Skeletal muscle satellite cell (primary cell): Measurements from ENCODE around the gene MEIS2.

Source experiments
- H3K27me3 ChIP-seq: 2 replicates; pipeline ENCODE4 v1.7.0; 2013; ENCODE audit warnings: low read length; ENCODE audit not compliant: control insufficient read depth, insufficient read depth
- H3K36me3 ChIP-seq: 2 replicates; pipeline ENCODE4 v1.7.0; 2013; ENCODE audit warnings: mild to moderate bottlenecking, control low read depth, low read length; ENCODE audit not compliant: insufficient read depth
- H3K4me1 ChIP-seq: 2 replicates; pipeline ENCODE4 v1.7.0; 2013; ENCODE audit warnings: low read length; ENCODE audit not compliant: control insufficient read depth, insufficient read depth
- H3K4me2 ChIP-seq: 2 replicates; pipeline ENCODE4 v1.7.0; 2013; ENCODE audit warnings: mild to moderate bottlenecking, low read length
- H3K4me3 ChIP-seq: 2 replicates; pipeline ENCODE4 v1.7.0; 2013; ENCODE audit warnings: low read length
- H3K9ac ChIP-seq: 2 replicates; pipeline ENCODE4 v1.7.0; 2013; ENCODE audit warnings: mild to moderate bottlenecking, low read depth, low read length, moderate library complexity
- H3K9me3 ChIP-seq: replicated peaks from 2 replicates; pipeline ENCODE4 v1.7.0; 2013; ENCODE audit warnings: mild to moderate bottlenecking, control low read depth, low read length

Gene MEIS2

DNA sequence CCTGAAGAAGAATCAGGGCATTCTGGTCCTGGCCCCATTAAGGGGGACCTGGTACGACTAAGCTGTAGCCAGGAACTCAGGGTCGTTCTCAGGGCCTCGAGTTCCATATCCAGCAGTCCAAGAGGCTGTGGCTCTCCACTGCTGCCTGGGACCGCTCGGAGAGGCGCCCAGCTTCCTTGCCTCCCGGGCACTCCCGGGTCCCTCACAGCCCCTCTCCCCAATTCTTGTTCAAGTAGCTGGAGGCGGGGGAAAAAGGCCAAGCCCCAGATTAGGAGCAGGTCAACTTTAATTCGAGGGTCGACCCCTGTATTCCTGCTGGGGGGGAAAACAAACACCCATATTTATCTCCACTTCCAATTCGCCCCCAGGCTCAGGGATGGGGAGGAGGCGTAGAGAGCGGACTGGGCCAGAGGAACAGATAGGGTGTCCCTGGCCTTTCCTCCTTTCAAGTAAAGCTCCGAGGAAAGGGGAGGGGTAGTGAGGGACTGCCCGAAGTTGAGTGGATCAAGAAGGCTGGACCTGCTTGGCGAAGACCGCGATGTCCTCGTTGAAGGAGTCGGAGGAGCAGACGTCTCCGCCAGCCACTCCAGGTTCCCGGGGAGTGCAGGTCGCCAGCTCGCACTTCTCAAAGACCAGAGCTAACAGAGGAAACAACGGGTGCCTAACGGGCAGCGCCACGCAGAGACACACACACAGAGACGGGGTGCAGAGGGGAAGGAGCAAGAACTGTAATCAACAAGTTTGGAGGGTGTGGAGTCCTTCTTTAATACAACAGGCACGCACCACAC is 4.4 kb downstream of the MEIS2 start:
- H3K4me1 ChIP-seq, result peaks cover 2% of the 10 kb centered on the region

DNA sequence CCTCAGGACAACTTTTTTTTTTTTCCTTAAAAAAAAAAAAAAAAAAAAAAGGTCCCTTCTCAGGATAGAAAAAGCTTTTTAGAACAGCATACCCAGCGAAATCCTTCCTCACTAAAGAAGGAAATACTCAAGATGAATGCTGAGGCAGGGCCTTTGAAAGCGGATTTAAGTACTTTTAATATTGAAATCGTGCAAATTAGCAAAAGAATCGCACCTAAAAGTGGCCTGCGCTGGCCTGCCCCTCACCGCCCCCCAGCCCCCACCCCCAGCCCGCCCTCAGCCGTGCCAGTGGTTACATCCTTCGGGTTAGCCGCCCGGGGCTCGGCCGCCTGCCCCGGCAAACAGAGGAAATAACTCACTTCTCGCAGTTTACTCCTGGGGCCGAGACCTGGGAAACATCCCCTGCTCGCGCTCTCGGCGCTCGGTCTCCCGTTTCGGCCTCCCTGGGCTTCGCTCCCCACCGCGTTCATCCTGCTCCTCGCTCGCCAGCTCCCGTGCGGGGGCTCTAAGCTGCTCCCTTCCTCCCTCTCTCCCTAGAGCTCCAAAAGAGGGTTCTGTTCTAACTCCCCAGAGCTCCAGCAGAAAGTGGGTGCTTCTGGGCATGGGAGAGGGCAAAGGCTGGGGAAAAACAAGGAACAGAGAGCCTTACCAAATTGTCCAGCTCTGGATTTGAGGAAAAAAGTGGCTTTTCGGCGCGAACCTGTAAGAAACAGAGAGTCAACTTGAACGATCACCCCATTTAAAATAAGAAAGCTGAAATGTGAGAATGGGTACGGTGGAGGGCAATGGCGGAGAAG is 5.2 kb downstream of the MEIS2 start:
- Histone ChIP-seq H3K27me3 (peaks cover 33% of the 10 kb centered on the region), H3K4me2 (peak overlapping the region; percentile 66), H3K4me3 (no peak overlapping the region), H3K9me3 (no peaks in the 10 kb centered on the region), H3K4me1 (peaks cover 2% of the 10 kb centered on the region), H3K36me3 (no peaks in the 10 kb centered on the region), H3K9ac (no peak overlapping the region)

More for the DNA sequence above, 4.4 kb downstream of the MEIS2 start:
- H3K36me3 ChIP-seq, result no peaks in the 10 kb centered on the region
- H3K27me3 ChIP-seq, result peaks cover 33% of the 10 kb centered on the region
- H3K9ac ChIP-seq, result no peak overlapping the region
- H3K4me3 ChIP-seq, result no peak overlapping the region
- H3K4me2 ChIP-seq, result peak overlapping the region; percentile 66
- no peaks in the 10 kb centered on the region for H3K9me3 ChIP-seq

DNA sequence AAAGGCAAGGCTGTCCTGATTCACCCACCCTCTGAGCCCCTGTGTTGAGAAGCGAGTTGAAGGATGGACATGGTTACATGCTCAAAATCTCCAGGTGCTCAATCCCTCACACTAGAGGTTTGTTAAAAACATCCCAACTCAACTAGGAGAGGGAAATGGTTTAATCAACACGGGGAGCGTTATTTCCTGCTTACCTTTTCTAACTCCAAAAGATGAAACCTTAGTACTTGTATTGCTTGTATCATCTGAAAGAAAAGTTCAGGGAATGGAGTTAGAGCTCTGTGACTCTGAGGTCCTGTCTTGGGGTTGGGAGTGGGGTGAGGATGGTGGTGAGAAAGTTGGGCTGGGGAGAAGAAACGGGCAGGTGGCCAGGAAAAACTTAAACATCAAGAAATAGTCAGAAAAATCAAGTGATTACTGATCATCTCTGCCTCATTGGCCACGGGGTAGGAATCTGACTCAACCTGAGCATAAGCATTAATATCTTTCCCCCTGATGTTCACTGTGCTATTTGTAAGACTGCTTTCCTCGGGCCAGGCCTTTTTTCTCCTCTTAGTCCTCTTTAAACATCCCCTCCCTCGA is 5.9 kb downstream of the MEIS2 start:
- H3K9ac ChIP-seq, result no peak overlapping the region
- peaks cover 33% of the 10 kb centered on the region for H3K27me3 ChIP-seq
- H3K4me3 ChIP-seq, result no peak overlapping the region
- H3K4me1 ChIP-seq, result peaks cover 2% of the 10 kb centered on the region
- H3K4me2 ChIP-seq, result no peak overlapping the region
- H3K36me3 ChIP-seq, result no peaks in the 10 kb centered on the region
- H3K9me3 ChIP-seq, result no peaks in the 10 kb centered on the region

DNA sequence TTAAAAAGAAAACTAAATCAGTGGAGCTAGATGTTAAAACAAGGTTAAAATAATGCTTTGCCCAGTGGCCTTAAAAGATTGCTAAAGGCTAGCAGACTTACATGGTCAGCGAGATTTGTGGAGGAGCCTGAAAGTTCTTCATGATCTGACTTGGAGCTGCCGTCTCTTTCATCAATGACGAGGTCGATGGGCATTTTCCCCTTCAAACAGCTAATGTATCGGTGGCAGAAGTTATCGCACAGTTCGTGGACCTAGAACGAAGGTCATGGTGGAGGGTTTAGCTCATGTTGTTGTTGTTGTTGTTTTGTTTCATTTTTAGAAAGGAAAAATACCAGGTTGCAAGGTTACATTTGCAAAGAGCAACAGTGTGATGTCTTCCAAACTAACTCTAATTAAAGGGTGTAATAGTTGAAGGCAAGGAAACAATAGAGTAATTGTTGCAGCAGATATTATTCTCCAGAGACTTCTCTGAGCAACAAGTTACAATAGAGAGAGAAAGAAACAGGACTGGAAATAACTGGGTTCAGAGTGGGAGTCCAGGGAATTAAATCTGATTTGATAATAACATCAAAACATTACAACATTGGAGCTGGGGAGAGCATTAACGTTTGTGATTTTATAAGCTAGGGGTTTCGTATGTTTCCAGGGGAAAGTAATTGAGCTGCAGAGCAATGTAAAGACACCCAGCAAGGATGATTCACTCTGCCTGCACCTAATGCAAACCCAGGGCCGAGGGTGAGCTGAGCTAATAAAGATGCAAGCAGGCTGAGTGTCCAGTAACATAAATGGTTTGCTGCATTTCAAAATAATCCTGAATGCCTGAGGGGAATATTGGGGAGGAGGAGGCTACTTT is 6.6 kb downstream of the MEIS2 start:
- Histone ChIP-seq H3K9ac (no peak overlapping the region), H3K27me3 (peaks cover 33% of the 10 kb centered on the region), H3K4me1 (peaks cover 2% of the 10 kb centered on the region), H3K4me3 (no peak overlapping the region), H3K36me3 (no peaks in the 10 kb centered on the region), H3K4me2 (no peak overlapping the region), H3K9me3 (no peaks in the 10 kb centered on the region)

DNA sequence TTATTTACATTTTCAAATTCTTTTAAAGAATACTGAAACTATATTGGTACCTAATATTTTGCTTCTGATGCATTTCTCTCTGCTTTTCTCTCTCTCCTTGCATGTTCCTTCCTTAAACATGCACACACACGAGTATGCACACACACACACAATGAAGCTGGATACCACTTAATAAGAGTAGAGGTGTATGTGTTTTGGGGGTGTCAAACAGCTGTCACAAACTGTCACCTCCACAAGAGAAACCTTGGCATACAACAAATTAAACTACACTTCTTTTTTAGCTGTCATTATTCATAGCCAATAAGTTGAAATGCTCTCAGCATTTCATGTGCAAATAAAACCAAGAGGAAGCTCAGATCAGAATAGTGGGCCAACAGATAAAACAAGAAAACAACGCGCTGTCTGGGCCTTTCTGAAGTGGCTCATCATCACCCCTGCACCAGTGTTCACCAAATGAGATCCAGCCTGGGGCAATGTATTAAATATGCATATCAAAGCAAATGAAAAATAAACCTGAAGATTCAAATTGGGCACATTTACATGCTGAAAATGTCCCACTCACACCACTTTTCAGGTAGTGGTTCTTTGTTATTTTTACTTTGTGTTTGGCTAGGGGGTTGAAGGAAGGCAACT is 9.7 kb downstream of the MEIS2 start:
- Histone ChIP-seq H3K4me2 (no peak overlapping the region), H3K4me3 (no peak overlapping the region), H3K9ac (no peak overlapping the region)

GRCh38 chr15:37088436-37088835 is 11.9 kb downstream of the MEIS2 start:
- H3K27me3 ChIP-seq, result peaks cover 4% of the 10 kb centered on the region
- H3K4me2 ChIP-seq, result no peak overlapping the region
- no peaks in the 10 kb centered on the region for H3K36me3 ChIP-seq
- H3K4me3 ChIP-seq, result no peak overlapping the region
- H3K9me3 ChIP-seq, result no peaks in the 10 kb centered on the region
- no peaks in the 10 kb centered on the region for H3K4me1 ChIP-seq
- no peak overlapping the region for H3K9ac ChIP-seq

More for the DNA sequence above, 9.7 kb downstream of the MEIS2 start:
- Histone ChIP-seq H3K36me3 (no peaks in the 10 kb centered on the region), H3K27me3 (peaks cover 10% of the 10 kb centered on the region), H3K4me1 (no peaks in the 10 kb centered on the region), H3K9me3 (no peaks in the 10 kb centered on the region)

DNA sequence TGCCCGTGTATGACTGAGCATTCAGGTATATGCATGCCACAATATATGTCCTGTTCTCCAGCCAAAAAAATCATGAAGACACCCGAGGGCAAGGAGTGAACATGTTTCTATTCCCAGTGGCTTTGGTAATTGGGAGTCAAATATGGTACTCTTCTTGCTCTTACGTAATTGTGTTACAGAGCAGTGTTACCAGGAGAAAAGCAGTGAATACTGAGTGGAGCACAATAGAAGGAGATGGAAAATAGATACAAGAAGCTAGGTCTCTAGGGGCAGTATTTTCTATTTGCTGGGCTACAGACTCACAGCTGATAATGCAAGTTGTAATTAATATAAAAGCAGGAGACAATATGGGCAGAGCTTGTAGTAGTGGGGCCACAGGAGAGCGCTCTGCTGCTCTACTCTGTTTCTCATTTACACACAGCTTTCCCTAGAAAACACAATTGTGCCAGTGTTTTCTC is 13.2 kb downstream of the MEIS2 start:
- no peaks in the 10 kb centered on the region for H3K27me3 ChIP-seq
- H3K9ac ChIP-seq, result no peak overlapping the region
- no peak overlapping the region for H3K4me3 ChIP-seq
- no peaks in the 10 kb centered on the region for H3K4me1 ChIP-seq
- no peaks in the 10 kb centered on the region for H3K36me3 ChIP-seq
- H3K4me2 ChIP-seq, result no peak overlapping the region
- no peaks in the 10 kb centered on the region for H3K9me3 ChIP-seq

DNA sequence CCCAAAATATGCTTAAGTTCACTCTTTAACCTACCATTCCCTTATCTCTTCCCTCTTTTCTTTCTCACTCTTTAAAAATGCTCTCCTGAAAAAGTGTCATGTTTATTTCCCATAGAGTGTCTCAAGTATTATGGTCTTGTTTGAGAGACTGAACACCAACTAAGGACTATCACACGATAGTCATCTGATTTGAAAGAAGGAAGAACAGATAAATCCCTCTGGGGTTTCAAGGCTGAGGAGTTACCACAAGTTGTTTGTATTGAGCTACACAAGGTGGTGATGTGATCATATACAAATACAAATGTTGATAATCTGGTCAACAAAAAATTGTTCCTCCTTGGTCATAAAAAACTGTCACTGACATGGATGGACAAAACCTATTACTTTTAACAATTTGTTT is 13.8 kb downstream of the MEIS2 start:
- H3K4me3 ChIP-seq, result no peak overlapping the region
- no peak overlapping the region for H3K4me2 ChIP-seq
- H3K27me3 ChIP-seq, result no peaks in the 10 kb centered on the region
- H3K9me3 ChIP-seq, result no peaks in the 10 kb centered on the region
- H3K36me3 ChIP-seq, result no peaks in the 10 kb centered on the region
- no peak overlapping the region for H3K9ac ChIP-seq
- H3K4me1 ChIP-seq, result no peaks in the 10 kb centered on the region

GRCh38 chr15:37086120-37086519 is 14.2 kb downstream of the MEIS2 start:
- no peaks in the 10 kb centered on the region for H3K4me1 ChIP-seq
- no peak overlapping the region for H3K4me3 ChIP-seq
- H3K4me2 ChIP-seq, result no peak overlapping the region
- H3K9ac ChIP-seq, result no peak overlapping the region
- H3K27me3 ChIP-seq, result no peaks in the 10 kb centered on the region
- H3K9me3 ChIP-seq, result no peaks in the 10 kb centered on the region
- H3K36me3 ChIP-seq, result no peaks in the 10 kb centered on the region

DNA sequence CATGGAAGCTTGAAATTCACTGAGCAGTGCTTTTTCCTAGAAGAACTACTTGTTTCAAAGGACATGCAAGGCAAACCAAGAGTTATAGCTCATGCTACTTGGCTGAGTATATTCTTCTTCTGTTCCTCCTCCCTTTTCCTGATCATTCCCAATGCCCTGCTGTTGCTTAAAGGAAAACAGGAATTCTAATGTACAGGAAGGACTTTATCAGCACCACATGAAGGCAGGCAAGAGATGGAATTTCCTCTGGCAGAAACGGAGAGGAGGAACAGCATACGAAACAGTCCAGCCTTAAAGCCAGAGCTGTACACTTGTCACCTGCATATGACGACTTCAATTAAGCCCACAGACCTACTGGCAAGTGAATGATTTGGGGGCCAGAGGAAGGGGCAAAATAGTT is 15.7 kb downstream of the MEIS2 start:
- Histone ChIP-seq H3K4me2 (no peak overlapping the region), H3K4me1 (no peaks in the 10 kb centered on the region), H3K9ac (no peak overlapping the region), H3K4me3 (no peak overlapping the region), H3K9me3 (no peaks in the 10 kb centered on the region), H3K36me3 (no peaks in the 10 kb centered on the region), H3K27me3 (no peaks in the 10 kb centered on the region)
